HepG2 (cell line): ENCODE results near the gene ERCC6L2. TPM values are rescaled to one million over a fixed set of nuclear protein-coding genes. Genes with fewer than 3 reads are reported as not detected.

Experiments
- FOXM1 ChIP-seq: sonication (generic); formaldehyde crosslinking; IDR thresholded peaks from 2 replicates; pipeline ENCODE4 v1.5.0; 2020; ENCODE audit warnings: missing genetic modification reagents
- FOXO1 ChIP-seq: sonication (generic); formaldehyde crosslinking; IDR thresholded peaks from 2 replicates; pipeline ENCODE4 v1.4.0; 2020; ENCODE audit warnings: missing genetic modification reagents
- HHEX ChIP-seq: IDR thresholded peaks from 2 replicates; pipeline ENCODE4 v1.6.1; 2016; ENCODE audit warnings: control low read depth
- KDM5B ChIP-seq: sonication (generic); formaldehyde crosslinking; IDR thresholded peaks from 2 replicates; pipeline ENCODE4 v1.4.0; 2020; ENCODE audit warnings: missing genetic modification reagents, mild to moderate bottlenecking, borderline replicate concordance
- MATR3 ChIP-seq: sonication (generic); formaldehyde crosslinking; IDR thresholded peaks from 2 replicates; pipeline ENCODE4 v1.4.0; 2020; ENCODE audit warnings: missing genetic modification reagents
- MXD4 ChIP-seq: IDR thresholded peaks from 2 replicates; pipeline ENCODE4 v1.6.1; 2016; ENCODE audit warnings: mild to moderate bottlenecking, missing biosample characterization, missing genetic modification reagents
- NCOA2 ChIP-seq: sonication (generic); formaldehyde crosslinking; IDR thresholded peaks from 2 replicates; pipeline ENCODE4 v1.8.0; 2022; ENCODE audit warnings: inconsistent platforms
- NR1H2 ChIP-seq: sonication (generic); formaldehyde crosslinking; IDR thresholded peaks from 2 replicates; pipeline ENCODE4 v1.8.1; 2022; ENCODE audit warnings: low read depth, missing genetic modification reagents, borderline replicate concordance
- POLR2AphosphoS5 ChIP-seq: IDR thresholded peaks from 2 replicates; pipeline ENCODE4 v1.6.1; 2012; ENCODE audit warnings: low read depth, low read length
- SIX1 ChIP-seq: sonication (generic); formaldehyde crosslinking; IDR thresholded peaks from 2 replicates; pipeline ENCODE4 v1.4.0; 2020; ENCODE audit warnings: missing genetic modification reagents, borderline replicate concordance
- SP1 ChIP-seq, 2 experiments: fragments of 450-650 bp in 1 of 2; sonication (generic) in 1 of 2; formaldehyde crosslinking in 1 of 2; IDR thresholded peaks; 2 replicates each; pipeline versions ENCODE4 v1.4.0 to v1.6.1; 2016 to 2020; ENCODE audit warnings: missing genetic modification reagents in 1 of 2
- ZFP36 ChIP-seq: fragments of 150-350 bp; IDR thresholded peaks from 2 replicates; pipeline ENCODE4 v1.6.1; 2018; ENCODE audit warnings: borderline replicate concordance, low read length, low read depth; ENCODE audit not compliant: partially characterized antibody
- ZNF282 ChIP-seq: fragments of 450-650 bp; IDR thresholded peaks from 2 replicates; pipeline ENCODE4 v1.6.1; 2018; ENCODE audit not compliant: partially characterized antibody
- ZNF546 ChIP-seq: sonication (generic); formaldehyde crosslinking; conservative IDR thresholded peaks from 2 replicates; pipeline ENCODE4 v1.8.1; 2023; ENCODE audit warnings: mild to moderate bottlenecking, missing genetic modification reagents
- ZNF567 ChIP-seq: sonication (generic); formaldehyde crosslinking; IDR thresholded peaks from 2 replicates; pipeline ENCODE4 v1.8.1; 2023; ENCODE audit warnings: mild to moderate bottlenecking, missing genetic modification reagents, borderline replicate concordance
- ZNF816 ChIP-seq: sonication (generic); formaldehyde crosslinking; IDR thresholded peaks from 2 replicates; pipeline ENCODE4 v1.8.0; 2022; ENCODE audit warnings: missing genetic modification reagents, mild to moderate bottlenecking, borderline replicate concordance
- polyA plus RNA-seq, 8 experiments: library from polyadenylated mRNA; depleted of rRNA in 3 of 8; stranded (reverse) in 7 of 8; unstranded in 1 of 8; fragments of >200 nt; fragmentation: Illumina TruSeq in 4 of 8; extraction: Trizol in 4 of 8; gene quantifications; 2 replicates each; pipeline versions ENCODE4 v1.2.1 to v1.2.3, GENCODE V29; 2011 to 2016; ENCODE audit warnings: low read depth in 4 of 8, missing spikeins in 1 of 8, mixed read lengths in 1 of 8; ENCODE audit not compliant: insufficient read depth in 1 of 8
- total RNA-seq, 5 experiments: library from RNA; depleted of rRNA; stranded (reverse); fragments of >200 nt; fragmentation: Illumina TruSeq; extraction: Trizol; gene quantifications; 2 replicates each; pipeline ENCODE4 v1.2.3, GENCODE V29; 2016; ENCODE audit warnings: low read depth in 1 of 5
- TF ChIP-seq, protein P1 (sequence below): sonication (generic); formaldehyde crosslinking; conservative IDR thresholded peaks from 2 replicates; pipeline ENCODE4 v1.5.0; 2020; ENCODE audit warnings: missing genetic modification reagents
- TF ChIP-seq, protein P2 (sequence below): sonication (generic); formaldehyde crosslinking; IDR thresholded peaks from 2 replicates; pipeline ENCODE4 v1.5.0; 2020; ENCODE audit warnings: mild to moderate bottlenecking, low read depth, missing genetic modification reagents, borderline replicate concordance
- TF ChIP-seq, protein P3 (sequence below): sonication (generic); formaldehyde crosslinking; IDR thresholded peaks from 2 replicates; pipeline ENCODE4 v1.4.0; 2020; ENCODE audit warnings: mild to moderate bottlenecking, missing genetic modification reagents, borderline replicate concordance

ERCC6L2 gene
- total and polyA plus RNA-seq, 2 of the 13 experiments (the other 11 are each of a cell fraction or from before 2014, with no cell fraction given) = 13.4 to 45.9 TPM

DNA sequence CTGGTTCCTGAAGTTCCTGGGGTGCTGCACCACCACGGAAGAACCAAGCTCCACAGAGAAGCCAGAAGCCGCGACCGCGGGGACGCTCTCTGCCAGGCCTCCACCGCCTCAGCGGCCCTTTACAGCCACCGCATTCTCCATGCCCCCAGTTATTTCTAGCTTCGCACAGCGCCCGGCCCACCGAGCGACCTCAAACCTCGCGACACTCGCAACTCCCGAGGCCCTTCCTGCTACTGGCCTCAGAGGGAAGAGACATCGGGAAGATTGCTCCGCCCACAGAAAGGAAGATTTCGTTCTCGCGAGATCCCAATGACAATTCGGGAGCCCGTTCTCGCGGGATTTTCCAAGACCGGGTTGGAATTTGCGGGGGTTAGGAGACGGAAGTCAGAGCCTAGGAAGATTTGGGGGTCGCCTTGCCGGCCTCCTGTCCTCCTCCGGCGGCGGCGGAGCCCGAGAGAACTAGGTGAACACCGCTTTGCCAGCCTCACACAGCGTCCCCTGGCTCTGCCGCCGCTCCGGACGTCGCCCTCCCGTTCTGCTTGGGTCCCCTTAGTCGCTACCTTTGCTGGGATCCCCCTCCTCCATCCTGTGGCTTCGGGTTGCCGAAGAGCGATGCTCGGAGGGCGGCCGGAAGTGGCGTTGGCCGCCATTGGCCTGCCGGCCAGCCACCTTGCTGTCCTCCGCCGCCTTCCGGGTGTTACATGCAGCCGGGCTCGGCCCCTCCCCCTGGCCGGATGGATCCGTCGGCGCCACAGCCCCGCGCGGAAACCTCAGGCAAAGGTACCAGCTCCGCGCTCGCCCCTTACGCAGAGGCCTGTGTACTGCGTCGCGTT, at the start of gene ERCC6L2 (continued):
- TF ChIP-seq, protein P1, sequence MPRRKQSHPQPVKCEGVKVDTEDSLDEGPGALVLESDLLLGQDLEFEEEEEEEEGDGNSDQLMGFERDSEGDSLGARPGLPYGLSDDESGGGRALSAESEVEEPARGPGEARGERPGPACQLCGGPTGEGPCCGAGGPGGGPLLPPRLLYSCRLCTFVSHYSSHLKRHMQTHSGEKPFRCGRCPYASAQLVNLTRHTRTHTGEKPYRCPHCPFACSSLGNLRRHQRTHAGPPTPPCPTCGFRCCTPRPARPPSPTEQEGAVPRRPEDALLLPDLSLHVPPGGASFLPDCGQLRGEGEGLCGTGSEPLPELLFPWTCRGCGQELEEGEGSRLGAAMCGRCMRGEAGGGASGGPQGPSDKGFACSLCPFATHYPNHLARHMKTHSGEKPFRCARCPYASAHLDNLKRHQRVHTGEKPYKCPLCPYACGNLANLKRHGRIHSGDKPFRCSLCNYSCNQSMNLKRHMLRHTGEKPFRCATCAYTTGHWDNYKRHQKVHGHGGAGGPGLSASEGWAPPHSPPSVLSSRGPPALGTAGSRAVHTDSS (CRISPR knock-in tag) = no peak
- TF ChIP-seq, protein P2, sequence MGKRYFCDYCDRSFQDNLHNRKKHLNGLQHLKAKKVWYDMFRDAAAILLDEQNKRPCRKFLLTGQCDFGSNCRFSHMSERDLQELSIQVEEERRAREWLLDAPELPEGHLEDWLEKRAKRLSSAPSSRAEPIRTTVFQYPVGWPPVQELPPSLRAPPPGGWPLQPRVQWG (CRISPR knock-in tag) = no peak
- TF ChIP-seq NR1H2 (CRISPR knock-in tag) = no peak
- peak; percentile 97 for TF ChIP-seq KDM5B (CRISPR knock-in tag)
- peak; percentile 85 for TF ChIP-seq POLR2AphosphoS5
- TF ChIP-seq FOXO1 = peak; percentile 87
- no peak for TF ChIP-seq MATR3 (CRISPR knock-in tag)
- peak; percentile 64; the same call in 1 of the 2 replicates for TF ChIP-seq ZNF816 (CRISPR knock-in tag)
- TF ChIP-seq, protein P3, sequence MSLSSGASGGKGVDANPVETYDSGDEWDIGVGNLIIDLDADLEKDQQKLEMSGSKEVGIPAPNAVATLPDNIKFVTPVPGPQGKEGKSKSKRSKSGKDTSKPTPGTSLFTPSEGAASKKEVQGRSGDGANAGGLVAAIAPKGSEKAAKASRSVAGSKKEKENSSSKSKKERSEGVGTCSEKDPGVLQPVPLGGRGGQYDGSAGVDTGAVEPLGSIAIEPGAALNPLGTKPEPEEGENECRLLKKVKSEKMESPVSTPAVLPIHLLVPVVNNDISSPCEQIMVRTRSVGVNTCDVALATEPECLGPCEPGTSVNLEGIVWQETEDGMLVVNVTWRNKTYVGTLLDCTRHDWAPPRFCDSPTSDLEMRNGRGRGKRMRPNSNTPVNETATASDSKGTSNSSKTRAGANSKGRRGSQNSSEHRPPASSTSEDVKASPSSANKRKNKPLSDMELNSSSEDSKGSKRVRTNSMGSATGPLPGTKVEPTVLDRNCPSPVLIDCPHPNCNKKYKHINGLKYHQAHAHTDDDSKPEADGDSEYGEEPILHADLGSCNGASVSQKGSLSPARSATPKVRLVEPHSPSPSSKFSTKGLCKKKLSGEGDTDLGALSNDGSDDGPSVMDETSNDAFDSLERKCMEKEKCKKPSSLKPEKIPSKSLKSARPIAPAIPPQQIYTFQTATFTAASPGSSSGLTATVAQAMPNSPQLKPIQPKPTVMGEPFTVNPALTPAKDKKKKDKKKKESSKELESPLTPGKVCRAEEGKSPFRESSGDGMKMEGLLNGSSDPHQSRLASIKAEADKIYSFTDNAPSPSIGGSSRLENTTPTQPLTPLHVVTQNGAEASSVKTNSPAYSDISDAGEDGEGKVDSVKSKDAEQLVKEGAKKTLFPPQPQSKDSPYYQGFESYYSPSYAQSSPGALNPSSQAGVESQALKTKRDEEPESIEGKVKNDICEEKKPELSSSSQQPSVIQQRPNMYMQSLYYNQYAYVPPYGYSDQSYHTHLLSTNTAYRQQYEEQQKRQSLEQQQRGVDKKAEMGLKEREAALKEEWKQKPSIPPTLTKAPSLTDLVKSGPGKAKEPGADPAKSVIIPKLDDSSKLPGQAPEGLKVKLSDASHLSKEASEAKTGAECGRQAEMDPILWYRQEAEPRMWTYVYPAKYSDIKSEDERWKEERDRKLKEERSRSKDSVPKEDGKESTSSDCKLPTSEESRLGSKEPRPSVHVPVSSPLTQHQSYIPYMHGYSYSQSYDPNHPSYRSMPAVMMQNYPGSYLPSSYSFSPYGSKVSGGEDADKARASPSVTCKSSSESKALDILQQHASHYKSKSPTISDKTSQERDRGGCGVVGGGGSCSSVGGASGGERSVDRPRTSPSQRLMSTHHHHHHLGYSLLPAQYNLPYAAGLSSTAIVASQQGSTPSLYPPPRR (CRISPR knock-in tag) = peak; percentile 66
- TF ChIP-seq HHEX (CRISPR knock-in tag) = no peak
- TF ChIP-seq ZNF567 (CRISPR knock-in tag) = no peak; the same call in 1 of the 2 replicates
- no peak for TF ChIP-seq ZFP36
- TF ChIP-seq ZNF546 (CRISPR knock-in tag) = peak; percentile 52; the same call in 1 of the 2 replicates
- TF ChIP-seq SIX1 (CRISPR knock-in tag) = peak; percentile 37; the same call in 1 of the 2 replicates
- TF ChIP-seq NCOA2 = peak; percentile 53; the same call in 1 of the 2 replicates
- TF ChIP-seq ZNF282 = peak; percentile 43
- TF ChIP-seq FOXM1 (CRISPR knock-in tag) = no peak
- TF ChIP-seq SP1 (IDR thresholded peaks at IDR 0.05) = peak; percentile 98
- peak; percentile 81 for TF ChIP-seq SP1 (CRISPR knock-in tag; IDR thresholded peaks at IDR 0.05)
- no peak; the same call in 1 of the 2 replicates for TF ChIP-seq MXD4 (CRISPR knock-in tag)
